Karpas-422 (cell line): Measurements from ENCODE around the gene DAZ3. TPM values are rescaled to one million over a fixed set of nuclear protein-coding genes. Genes with fewer than 3 reads are reported as not detected.
"Not testable (repeated sequence)": the region's sequence is repeated elsewhere in the genome, so short reads cannot be mapped to it uniquely, and the experiment has no call there.

Experiments used
- DNase-seq: peaks from one replicate; pipeline ENCODE4 v3.0.0-alpha.2; 2015
- H2AFZ ChIP-seq: fragments of 200-600 bp; sonication (generic); 2 replicates; pipeline ENCODE4 v1.6.1; 2014; ENCODE audit warnings: antibody characterized with exemption, low read length, mixed read lengths
- H3K27ac ChIP-seq: fragments of 200-600 bp; sonication (generic); 2 replicates; pipeline ENCODE4 v1.5.1; 2014; ENCODE audit warnings: mild to moderate bottlenecking, low read length, moderate library complexity
- H3K27me3 ChIP-seq: fragments of 200-600 bp; sonication (generic); 2 replicates; pipeline ENCODE4 v1.6.1; 2014; ENCODE audit warnings: low read length, mixed read lengths
- H3K36me3 ChIP-seq: fragments of 200-600 bp; sonication (generic); 2 replicates; pipeline ENCODE4 v1.6.1; 2014; ENCODE audit warnings: low read length, mixed read lengths; ENCODE audit not compliant: insufficient read depth
- H3K4me1 ChIP-seq: fragments of 200-600 bp; sonication (generic); 2 replicates; pipeline ENCODE4 v1.6.1; 2014; ENCODE audit warnings: mild to moderate bottlenecking, low read length, mixed read lengths
- H3K4me2 ChIP-seq: fragments of 200-600 bp; sonication (generic); 2 replicates; pipeline ENCODE4 v1.6.1; 2014; ENCODE audit warnings: low read length, low read depth, mild to moderate bottlenecking; ENCODE audit not compliant: poor library complexity, severe bottlenecking
- H3K4me3 ChIP-seq: fragments of 200-600 bp; sonication (generic); 2 replicates; pipeline ENCODE4 v1.5.1; 2014; ENCODE audit warnings: mild to moderate bottlenecking, antibody characterized with exemption, low read length, mixed read lengths
- H3K79me2 ChIP-seq: fragments of 200-600 bp; sonication (generic); 2 replicates; pipeline ENCODE4 v1.6.1; 2014; ENCODE audit warnings: mild to moderate bottlenecking, low read length, mixed read lengths
- H3K9ac ChIP-seq: fragments of 200-600 bp; sonication (generic); 2 replicates; pipeline ENCODE4 v1.6.0; 2014; ENCODE audit warnings: low read length
- H3K9me2 ChIP-seq: fragments of 200-600 bp; sonication (generic), shearing (Covaris generic); replicated peaks from 2 replicates; pipeline ENCODE4 v1.6.0; 2014; ENCODE audit warnings: mild to moderate bottlenecking, low read length, moderate library complexity; ENCODE audit not compliant: insufficient read depth
- H3K9me3 ChIP-seq: fragments of 300-700, 200-600 bp; sonication (generic); 2 replicates; pipeline ENCODE4 v1.6.1; 2014; ENCODE audit warnings: low read length, mixed read lengths
- H4K20me1 ChIP-seq: fragments of 200-600 bp; sonication (generic); 2 replicates; pipeline ENCODE4 v1.6.1; 2014; ENCODE audit warnings: mild to moderate bottlenecking, antibody characterized with exemption, low read length, low read depth; ENCODE audit not compliant: insufficient read depth
- total RNA-seq: library from RNA; depleted of rRNA; stranded (reverse); fragments of >200 nt; shearing (Covaris generic); gene quantifications from 2 replicates; pipeline ENCODE4 v1.2.3, GENCODE V29; 2014; ENCODE audit warnings: low replicate concordance; rRNA removed

The DAZ3 gene, protein sequence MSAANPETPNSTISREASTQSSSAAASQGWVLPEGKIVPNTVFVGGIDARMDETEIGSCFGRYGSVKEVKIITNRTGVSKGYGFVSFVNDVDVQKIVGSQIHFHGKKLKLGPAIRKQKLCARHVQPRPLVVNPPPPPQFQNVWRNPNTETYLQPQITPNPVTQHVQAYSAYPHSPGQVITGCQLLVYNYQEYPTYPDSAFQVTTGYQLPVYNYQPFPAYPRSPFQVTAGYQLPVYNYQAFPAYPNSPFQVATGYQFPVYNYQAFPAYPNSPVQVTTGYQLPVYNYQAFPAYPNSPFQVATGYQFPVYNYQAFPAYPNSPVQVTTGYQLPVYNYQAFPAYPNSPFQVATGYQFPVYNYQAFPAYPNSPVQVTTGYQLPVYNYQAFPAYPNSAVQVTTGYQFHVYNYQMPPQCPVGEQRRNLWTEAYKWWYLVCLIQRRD
- not detected in 2 replicates for total RNA-seq

DNA sequence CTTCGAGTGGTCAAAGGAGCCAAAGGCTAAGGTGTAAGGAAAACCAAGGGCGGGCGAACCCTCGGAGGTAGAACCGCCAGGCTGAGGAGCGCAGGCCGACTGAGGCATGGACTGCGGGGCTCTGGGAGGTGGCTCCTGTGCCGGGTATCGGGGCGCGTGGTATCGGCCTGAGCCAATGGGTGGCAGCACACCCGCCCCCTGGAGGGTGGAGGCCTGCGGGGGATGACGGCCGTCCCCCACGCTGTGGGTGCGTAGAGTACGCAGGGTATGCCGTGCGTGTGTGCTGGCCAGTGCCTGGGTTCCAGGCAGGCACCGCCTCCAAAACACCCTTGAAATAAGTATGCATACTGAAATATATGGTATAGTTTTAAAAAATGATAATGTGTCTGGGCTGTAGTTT lies at the start of gene DAZ3:
DAZ3 (minus strand) TSS at position 101 of the 400 bp plus-strand sequence. CDS start 208 bp downstream, outside the sequence.
- not testable (repeated sequence) for H2AFZ ChIP-seq, H3K79me2 ChIP-seq, H3K36me3 ChIP-seq, H3K4me3 ChIP-seq, H3K4me2 ChIP-seq, H3K4me1 ChIP-seq, H4K20me1 ChIP-seq, H3K9me3 ChIP-seq, H3K9ac ChIP-seq, H3K9me2 ChIP-seq, DNase-seq, H3K27me3 ChIP-seq, H3K27ac ChIP-seq

- H3K36me3 ChIP-seq, H3K4me2 ChIP-seq, DNase-seq, H4K20me1 ChIP-seq, H3K27ac ChIP-seq, H3K27me3 ChIP-seq, H3K9ac ChIP-seq, H3K4me1 ChIP-seq, H3K9me3 ChIP-seq, H2AFZ ChIP-seq, H3K79me2 ChIP-seq, H3K4me3 ChIP-seq, H3K9me2 ChIP-seq: not testable (repeated sequence)
Observed at GRCh38 chrY:24833619-24834018, 20.4 kb upstream of the DAZ3 start, which contains the start of gene DAZ4. Gene DAZ4, plus strand, starts transcription at chrY:24833919. Its CDS starts 208 bp downstream, at chrY:24834127.

DNA sequence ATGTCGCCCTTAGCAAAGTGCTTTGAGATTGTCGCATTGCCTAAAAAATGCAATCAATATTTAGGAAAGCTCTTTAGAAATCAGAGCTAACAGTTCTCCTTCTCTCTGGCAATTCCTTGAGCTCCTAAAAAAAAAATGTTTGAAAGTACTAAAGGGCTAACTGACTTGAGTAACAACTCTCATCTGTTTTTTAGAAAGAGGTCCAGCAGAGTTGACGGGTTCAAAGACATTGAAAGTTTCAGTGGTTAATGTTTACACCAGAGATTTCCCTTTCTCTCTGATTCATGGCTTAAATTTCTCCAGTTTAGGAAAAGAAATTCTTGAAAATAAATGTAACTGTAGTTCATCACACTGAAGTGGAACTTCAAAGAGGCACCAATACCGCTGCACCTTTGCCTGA lies 11.9 kb upstream of the DAZ3 start:
- not testable (repeated sequence) for H3K9me2 ChIP-seq, H3K4me3 ChIP-seq, H3K27ac ChIP-seq, DNase-seq, H4K20me1 ChIP-seq, H3K4me1 ChIP-seq, H2AFZ ChIP-seq, H3K36me3 ChIP-seq, H3K27me3 ChIP-seq, H3K4me2 ChIP-seq, H3K9ac ChIP-seq, H3K9me3 ChIP-seq, H3K79me2 ChIP-seq

GRCh38 chrY:24824184-24824879 lies 11.1 kb upstream of the DAZ3 start:
- not testable (repeated sequence) for H4K20me1 ChIP-seq, H3K9ac ChIP-seq, DNase-seq, H3K27ac ChIP-seq, H3K4me2 ChIP-seq, H3K9me2 ChIP-seq, H2AFZ ChIP-seq, H3K9me3 ChIP-seq, H3K4me1 ChIP-seq, H3K36me3 ChIP-seq, H3K27me3 ChIP-seq, H3K4me3 ChIP-seq, H3K79me2 ChIP-seq

DNA sequence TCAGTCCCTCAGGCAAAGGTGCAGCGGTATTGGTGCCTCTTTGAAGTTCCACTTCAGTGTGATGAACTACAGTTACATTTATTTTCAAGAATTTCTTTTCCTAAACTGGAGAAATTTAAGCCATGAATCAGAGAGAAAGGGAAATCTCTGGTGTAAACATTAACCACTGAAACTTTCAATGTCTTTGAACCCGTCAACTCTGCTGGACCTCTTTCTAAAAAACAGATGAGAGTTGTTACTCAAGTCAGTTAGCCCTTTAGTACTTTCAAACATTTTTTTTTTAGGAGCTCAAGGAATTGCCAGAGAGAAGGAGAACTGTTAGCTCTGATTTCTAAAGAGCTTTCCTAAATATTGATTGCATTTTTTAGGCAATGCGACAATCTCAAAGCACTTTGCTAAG lies 8.6 kb upstream of the DAZ3 start:
- not testable (repeated sequence) for H3K4me2 ChIP-seq, H3K9ac ChIP-seq

More for the DNA sequence above, 8.6 kb upstream of the DAZ3 start:
- H3K4me3 ChIP-seq, H3K27ac ChIP-seq, H3K36me3 ChIP-seq, H4K20me1 ChIP-seq, H3K9me3 ChIP-seq, H3K4me1 ChIP-seq, H3K9me2 ChIP-seq, DNase-seq, H3K79me2 ChIP-seq, H2AFZ ChIP-seq, H3K27me3 ChIP-seq: not testable (repeated sequence)

Other genes starting within 250 kb of the DAZ3 start
- gene BPY2B, start 195.4 kb downstream of the DAZ3 start, total RNA-seq: not detected in 2 replicates
- not detected in 2 replicates for gene DAZ4, start 20.5 kb upstream of the DAZ3 start, total RNA-seq
- gene BPY2C, start 238.7 kb upstream of the DAZ3 start, total RNA-seq: not detected in 2 replicates